ENCODE data around the gene SUV39H1. TPM values are rescaled to one million over a fixed set of nuclear protein-coding genes. Genes with fewer than 3 reads are reported as not detected.
A peak's percentile ranks its signal among the peaks of the same experiment; 100 is the strongest.

Gene SUV39H1
- polyA plus RNA-seq, 1 of the 3 experiments (the other 2 are of a cell fraction): 8.5 TPM

DNA sequence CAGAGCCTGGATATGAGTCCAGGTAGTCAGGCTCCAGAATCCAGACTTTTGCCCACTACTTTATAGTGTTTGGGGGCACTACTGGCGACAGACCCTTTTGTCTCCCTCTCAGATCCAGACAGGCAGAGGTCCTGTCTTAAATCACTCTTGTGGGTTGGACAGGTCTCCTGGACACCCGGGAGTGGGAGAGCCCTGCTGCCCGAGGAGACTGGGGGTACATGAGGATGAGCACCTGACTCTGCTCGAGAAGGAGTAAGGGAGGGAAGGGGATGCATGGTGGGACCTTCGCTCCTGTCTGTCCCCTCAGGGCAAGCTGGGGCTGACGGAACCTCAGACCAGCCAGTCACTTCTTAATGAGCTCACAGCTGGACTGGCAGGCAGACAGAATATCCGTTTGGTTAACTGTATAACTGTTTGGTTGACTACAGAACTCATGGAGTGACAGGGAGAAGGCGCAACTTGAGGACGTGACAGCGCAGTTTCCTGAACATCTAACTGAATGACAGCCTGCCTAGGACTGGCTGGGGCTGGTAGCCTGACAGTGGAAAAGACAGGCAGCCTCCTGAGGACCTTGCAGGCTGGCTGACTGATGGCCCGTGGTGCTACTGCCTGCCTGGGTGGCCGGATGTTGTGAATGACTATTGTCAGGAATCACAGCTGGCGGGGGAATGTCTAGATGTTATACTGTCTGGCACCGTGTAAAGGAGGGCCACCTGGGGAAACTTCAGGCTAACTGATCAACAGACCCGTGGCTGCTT lies 1.6 kb upstream of the SUV39H1 start:
- Histone ChIP-seq H3K27me3 (ENCODE audit: insufficient read depth) (peaks cover 10% of the 10 kb centered on the region; the same call in 1 of the 2 replicates), H3K4me1 (ENCODE audit: control insufficient read depth in 1 of 2, insufficient read depth in 2 of 2, low read depth in 1 of 2, low read length in 1 of 2) (peaks cover 0 to 18% of the 10 kb centered on the region in 2 experiments; a peak in 1 of 4 replicates), H2AFZ (ENCODE audit: low read depth) (no peak overlapping the region), H3K4me3 (ENCODE audit: low read depth in 2 of 2, low read length in 1 of 2) (no peak overlapping the region), H3K9me2 (no peaks in the 10 kb centered on the region), H3K4me2 (peak overlapping the region; percentile 81; the same call in 1 of the 2 replicates), H3K79me2 (ENCODE audit: insufficient read depth) (peaks cover 17% of the 10 kb centered on the region; the same call in 1 of the 2 replicates), H4K20me1 (ENCODE audit: insufficient read depth) (no peaks in the 10 kb centered on the region), H3F3A (replicated peaks; ENCODE audit: insufficient read depth) (no peaks in the 10 kb centered on the region), H3K9ac (no peak overlapping the region), H3K36me3 (replicated peaks in 1 of 2; ENCODE audit: control insufficient read depth in 1 of 2, insufficient read depth in 2 of 2, low read length in 1 of 2) (no peaks in the 10 kb centered on the region), H3K27ac (ENCODE audit: low read depth in 2 of 2, low read length in 1 of 2) (no peak overlapping the region; a peak in 1 of 4 replicates), H3K9me3 (no peaks in the 10 kb centered on the region)
- 21% methylated on average over 11 of the region's 15 CpGs for WGBS (ENCODE audit: low lambda C conversion rate)
- no peak for DNase-seq
- TF ChIP-seq, protein P1, sequence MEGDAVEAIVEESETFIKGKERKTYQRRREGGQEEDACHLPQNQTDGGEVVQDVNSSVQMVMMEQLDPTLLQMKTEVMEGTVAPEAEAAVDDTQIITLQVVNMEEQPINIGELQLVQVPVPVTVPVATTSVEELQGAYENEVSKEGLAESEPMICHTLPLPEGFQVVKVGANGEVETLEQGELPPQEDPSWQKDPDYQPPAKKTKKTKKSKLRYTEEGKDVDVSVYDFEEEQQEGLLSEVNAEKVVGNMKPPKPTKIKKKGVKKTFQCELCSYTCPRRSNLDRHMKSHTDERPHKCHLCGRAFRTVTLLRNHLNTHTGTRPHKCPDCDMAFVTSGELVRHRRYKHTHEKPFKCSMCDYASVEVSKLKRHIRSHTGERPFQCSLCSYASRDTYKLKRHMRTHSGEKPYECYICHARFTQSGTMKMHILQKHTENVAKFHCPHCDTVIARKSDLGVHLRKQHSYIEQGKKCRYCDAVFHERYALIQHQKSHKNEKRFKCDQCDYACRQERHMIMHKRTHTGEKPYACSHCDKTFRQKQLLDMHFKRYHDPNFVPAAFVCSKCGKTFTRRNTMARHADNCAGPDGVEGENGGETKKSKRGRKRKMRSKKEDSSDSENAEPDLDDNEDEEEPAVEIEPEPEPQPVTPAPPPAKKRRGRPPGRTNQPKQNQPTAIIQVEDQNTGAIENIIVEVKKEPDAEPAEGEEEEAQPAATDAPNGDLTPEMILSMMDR (IDR thresholded peaks at IDR 0.05): no peak
- TF ChIP-seq TCF12 (IDR thresholded peaks at IDR 0.05) (no peak), TEAD4 (IDR thresholded peaks at IDR 0.05; ENCODE audit: borderline replicate concordance, insufficient read depth) (no peak), RCOR1 (IDR thresholded peaks at IDR 0.05; ENCODE audit: low read length) (no peak), MEF2A (IDR thresholded peaks at IDR 0.05; ENCODE audit: borderline replicate concordance, low read depth) (no peak), RFX5 (IDR thresholded peaks at IDR 0.05; ENCODE audit: low read length) (no peak)
- TF ChIP-seq, protein P2, sequence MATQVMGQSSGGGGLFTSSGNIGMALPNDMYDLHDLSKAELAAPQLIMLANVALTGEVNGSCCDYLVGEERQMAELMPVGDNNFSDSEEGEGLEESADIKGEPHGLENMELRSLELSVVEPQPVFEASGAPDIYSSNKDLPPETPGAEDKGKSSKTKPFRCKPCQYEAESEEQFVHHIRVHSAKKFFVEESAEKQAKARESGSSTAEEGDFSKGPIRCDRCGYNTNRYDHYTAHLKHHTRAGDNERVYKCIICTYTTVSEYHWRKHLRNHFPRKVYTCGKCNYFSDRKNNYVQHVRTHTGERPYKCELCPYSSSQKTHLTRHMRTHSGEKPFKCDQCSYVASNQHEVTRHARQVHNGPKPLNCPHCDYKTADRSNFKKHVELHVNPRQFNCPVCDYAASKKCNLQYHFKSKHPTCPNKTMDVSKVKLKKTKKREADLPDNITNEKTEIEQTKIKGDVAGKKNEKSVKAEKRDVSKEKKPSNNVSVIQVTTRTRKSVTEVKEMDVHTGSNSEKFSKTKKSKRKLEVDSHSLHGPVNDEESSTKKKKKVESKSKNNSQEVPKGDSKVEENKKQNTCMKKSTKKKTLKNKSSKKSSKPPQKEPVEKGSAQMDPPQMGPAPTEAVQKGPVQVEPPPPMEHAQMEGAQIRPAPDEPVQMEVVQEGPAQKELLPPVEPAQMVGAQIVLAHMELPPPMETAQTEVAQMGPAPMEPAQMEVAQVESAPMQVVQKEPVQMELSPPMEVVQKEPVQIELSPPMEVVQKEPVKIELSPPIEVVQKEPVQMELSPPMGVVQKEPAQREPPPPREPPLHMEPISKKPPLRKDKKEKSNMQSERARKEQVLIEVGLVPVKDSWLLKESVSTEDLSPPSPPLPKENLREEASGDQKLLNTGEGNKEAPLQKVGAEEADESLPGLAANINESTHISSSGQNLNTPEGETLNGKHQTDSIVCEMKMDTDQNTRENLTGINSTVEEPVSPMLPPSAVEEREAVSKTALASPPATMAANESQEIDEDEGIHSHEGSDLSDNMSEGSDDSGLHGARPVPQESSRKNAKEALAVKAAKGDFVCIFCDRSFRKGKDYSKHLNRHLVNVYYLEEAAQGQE (IDR thresholded peaks at IDR 0.05; ENCODE audit: low read depth, low read length): no peak
- TF ChIP-seq, protein P3, sequence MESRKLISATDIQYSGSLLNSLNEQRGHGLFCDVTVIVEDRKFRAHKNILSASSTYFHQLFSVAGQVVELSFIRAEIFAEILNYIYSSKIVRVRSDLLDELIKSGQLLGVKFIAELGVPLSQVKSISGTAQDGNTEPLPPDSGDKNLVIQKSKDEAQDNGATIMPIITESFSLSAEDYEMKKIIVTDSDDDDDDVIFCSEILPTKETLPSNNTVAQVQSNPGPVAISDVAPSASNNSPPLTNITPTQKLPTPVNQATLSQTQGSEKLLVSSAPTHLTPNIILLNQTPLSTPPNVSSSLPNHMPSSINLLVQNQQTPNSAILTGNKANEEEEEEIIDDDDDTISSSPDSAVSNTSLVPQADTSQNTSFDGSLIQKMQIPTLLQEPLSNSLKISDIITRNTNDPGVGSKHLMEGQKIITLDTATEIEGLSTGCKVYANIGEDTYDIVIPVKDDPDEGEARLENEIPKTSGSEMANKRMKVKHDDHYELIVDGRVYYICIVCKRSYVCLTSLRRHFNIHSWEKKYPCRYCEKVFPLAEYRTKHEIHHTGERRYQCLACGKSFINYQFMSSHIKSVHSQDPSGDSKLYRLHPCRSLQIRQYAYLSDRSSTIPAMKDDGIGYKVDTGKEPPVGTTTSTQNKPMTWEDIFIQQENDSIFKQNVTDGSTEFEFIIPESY (IDR thresholded peaks at IDR 0.05; ENCODE audit: borderline replicate concordance, low read depth): no peak
- ChIA-PET POLR2A (interaction anchor here (1.8 kb wide), 1 partner anchor 19 kb away, joined by 5 read pairs; no protein-coding TSS in a partner anchor), CTCF (interaction anchor here (1.2 kb wide), 1 partner anchor 46 kb away, joined by 4 read pairs; no protein-coding TSS in a partner anchor)

Data from SK-N-SH (cell line).